MCF 10A (cell line): Measurements from ENCODE around the gene LNX1. TPM values are rescaled to one million over a fixed set of nuclear protein-coding genes. Genes with fewer than 3 reads are reported as not detected.

Experiments
- BruUV-seq: library from RNA; stranded (reverse); fragments of 400-500 nt; replicated peaks from 2 replicates; lab custom pipeline; 2021; lab: Mats Ljungman, UMichigan
- CTCF ChIA-PET: fragments of 300-600 bp; sonication (Branson Sonifier 250); formaldehyde crosslinking; extraction: SDS; loops from one replicate; lab custom pipeline; 2021; ENCODE audit warnings: antibody characterized with exemption, inconsistent platforms; lab: Yijun Ruan, JAX
- POLR2A ChIA-PET: fragments of 300-600, 350-650 bp; sonication (Branson Sonifier 250); formaldehyde crosslinking; extraction: SDS; loops from one replicate; lab custom pipeline; 2020; ENCODE audit warnings: antibody characterized with exemption, inconsistent platforms; lab: Yijun Ruan, JAX
- DNase-seq: peaks from one replicate; pipeline ENCODE4 v3.0.0-alpha.2; 2018; ENCODE audit not compliant: unreplicated experiment
- H3K27ac Mint-ChIP-seq: one replicate; pipeline ENCODE4 v1.8.0; 2022; ENCODE audit warnings: mild to moderate bottlenecking, low read depth, mixed read lengths; ENCODE audit not compliant: unreplicated experiment
- H3K27me3 Mint-ChIP-seq: one replicate; pipeline ENCODE4 v1.8.0; 2022; ENCODE audit warnings: mixed read lengths; ENCODE audit not compliant: insufficient read depth, unreplicated experiment
- H3K36me3 Mint-ChIP-seq: one replicate; pipeline ENCODE4 v1.8.0; 2022; ENCODE audit warnings: mild to moderate bottlenecking, moderate library complexity, mixed read lengths; ENCODE audit not compliant: insufficient read depth, unreplicated experiment
- H3K4me1 Mint-ChIP-seq: one replicate; pipeline ENCODE4 v1.8.0; 2022; ENCODE audit warnings: mixed read lengths; ENCODE audit not compliant: insufficient read depth, unreplicated experiment
- H3K4me3 Mint-ChIP-seq: one replicate; pipeline ENCODE4 v1.8.0; 2022; ENCODE audit warnings: mild to moderate bottlenecking, moderate library complexity, mixed read lengths; ENCODE audit not compliant: unreplicated experiment
- H3K9me3 Mint-ChIP-seq: one replicate; pipeline ENCODE4 v1.8.0; 2022; ENCODE audit warnings: mixed read lengths; ENCODE audit not compliant: unreplicated experiment
- CTCF ChIP-seq: fragments of 200-600 bp; IDR thresholded peaks from one replicate; pipeline ENCODE4 v1.8.0; 2022; ENCODE audit warnings: antibody characterized with exemption, mild to moderate bottlenecking; ENCODE audit not compliant: unreplicated experiment
- intact Hi-C: fragments of 100-400 bp; cut with micrococcal nuclease; formaldehyde crosslinking; loops from 2 replicates; pipeline ENCODE4 v1.14.1; 2022
- total RNA-seq: library from RNA; stranded (reverse); gene quantifications from 2 replicates; pipeline ENCODE4 v1.2.3, GENCODE V29; 2022

The LNX1 gene
- total RNA-seq, 1 experiment from 2014 or later = not detected

- H3K36me3 Mint-ChIP-seq = no peaks in the 10 kb centered on the region
- TF ChIP-seq CTCF = no peak
- no peak for DNase-seq
- no peak overlapping the region for H3K4me3 Mint-ChIP-seq
- no peaks in the 10 kb centered on the region for H3K27me3 Mint-ChIP-seq
- BruUV-seq = no TSS peak
- H3K4me1 Mint-ChIP-seq = peaks cover 8% of the 10 kb centered on the region
- no peaks in the 10 kb centered on the region for H3K9me3 Mint-ChIP-seq
- H3K27ac Mint-ChIP-seq = peak overlapping the region; percentile 3
- POLR2A ChIA-PET = no interaction called here
- intact Hi-C loops = no loop called here
- CTCF ChIA-PET = no interaction called here
These were observed 7.2 kb upstream of the LNX1 start for GRCh38 chr4:53598483-53598882.

GRCh38 chr4:53596901-53597300 is 5.6 kb upstream of the LNX1 start:
- Mint-ChIP-seq H3K36me3 (no peaks in the 10 kb centered on the region), H3K9me3 (no peaks in the 10 kb centered on the region), H3K4me3 (no peak overlapping the region), H3K27me3 (no peaks in the 10 kb centered on the region), H3K27ac (no peak overlapping the region), H3K4me1 (peaks cover 23% of the 10 kb centered on the region)
- POLR2A ChIA-PET = no interaction called here
- BruUV-seq = no TSS peak
- CTCF ChIA-PET = no interaction called here
- no peak for DNase-seq
- intact Hi-C loops = no loop called here
- no peak for TF ChIP-seq CTCF

GRCh38 chr4:53595834-53596233 is 4.5 kb upstream of the LNX1 start:
- H3K4me1 Mint-ChIP-seq = peaks cover 28% of the 10 kb centered on the region
- no peaks in the 10 kb centered on the region for H3K36me3 Mint-ChIP-seq
- ChIA-PET POLR2A (interaction anchor here (0.8 to 0.9 kb wide), 2 partner anchors 27 to 38 kb away, joined by 3 to 7 read pairs; no protein-coding TSS in a partner anchor), CTCF (interaction anchor here (0.8 to 0.9 kb wide), 2 partner anchors 21 to 22 kb away, joined by 3 to 4 read pairs; no protein-coding TSS in a partner anchor)
- TF ChIP-seq CTCF = no peak
- H3K27ac Mint-ChIP-seq = peak overlapping the region; percentile 53
- H3K4me3 Mint-ChIP-seq = no peak overlapping the region
- no peaks in the 10 kb centered on the region for H3K9me3 Mint-ChIP-seq
- intact Hi-C loops = no loop called here
- DNase-seq = no peak
- H3K27me3 Mint-ChIP-seq = no peaks in the 10 kb centered on the region
- BruUV-seq = no TSS peak

GRCh38 chr4:53595204-53595603 is 3.9 kb upstream of the LNX1 start:
- TF ChIP-seq CTCF = no peak
- ChIA-PET POLR2A (interaction anchor here (0.8 to 0.9 kb wide), 2 partner anchors 28 to 37 kb away, joined by 3 to 7 read pairs; no protein-coding TSS in a partner anchor), CTCF (interaction anchor here (0.8 to 0.9 kb wide), 2 partner anchors 20 to 23 kb away, joined by 3 to 4 read pairs; no protein-coding TSS in a partner anchor)
- Mint-ChIP-seq H3K9me3 (no peaks in the 10 kb centered on the region), H3K27ac (peak overlapping the region; percentile 53), H3K4me3 (no peak overlapping the region), H3K27me3 (no peaks in the 10 kb centered on the region), H3K36me3 (no peaks in the 10 kb centered on the region), H3K4me1 (peaks cover 28% of the 10 kb centered on the region)
- no TSS peak for BruUV-seq
- intact Hi-C loops = no loop called here
- peak; percentile 42 for DNase-seq
